Measurements from ENCODE around the gene HOOK1. TPM values are rescaled to one million over a fixed set of nuclear protein-coding genes. Genes with fewer than 3 reads are reported as not detected.

Gene HOOK1
- total and polyA plus RNA-seq, 4 donors = 4.1 to 35.5 (median 12.7) TPM

- Histone ChIP-seq H3K36me3 (ENCODE audit: control insufficient read depth in 4 of 4, insufficient read depth in 4 of 4, low read length in 4 of 4) (no peaks in the 10 kb centered on the region), H3K9ac (ENCODE audit: insufficient read depth in 1 of 2, low read length in 2 of 2) (no peak overlapping the region), H3K27ac (ENCODE audit: low read depth in 1 of 2, low read length in 1 of 2) (no peak overlapping the region), H3K27me3 (ENCODE audit: control insufficient read depth in 3 of 3, insufficient read depth in 3 of 3, low read length in 2 of 3) (peaks cover 0 to 3% (median 0%) of the 10 kb centered on the region in 3 donors), H3K4me1 (ENCODE audit: control insufficient read depth in 5 of 5, insufficient read depth in 5 of 5, low read length in 5 of 5) (no peaks in the 10 kb centered on the region), H3K4me3 (no peak overlapping the region), H3K9me3 (ENCODE audit: control insufficient read depth in 4 of 4, insufficient read depth in 3 of 4, low read length in 3 of 4) (no peaks in the 10 kb centered on the region)
- no peak for TF ChIP-seq CTCF (IDR thresholded peaks at IDR 0.05; ENCODE audit: control extremely low read depth, extremely low read depth)
- ATAC-seq (ENCODE audit: insufficient read depth, low FRiP score) (no peak), DNase-seq (no peak)
Observed at GRCh38 chr1:59804301-59804700, 10.4 kb upstream of the HOOK1 start.

- Histone ChIP-seq H3K4me1 (ENCODE audit: control insufficient read depth in 5 of 5, insufficient read depth in 5 of 5, low read length in 5 of 5) (no peaks in the 10 kb centered on the region), H3K27ac (ENCODE audit: low read depth in 1 of 2, low read length in 1 of 2) (no peak overlapping the region), H3K9me3 (ENCODE audit: control insufficient read depth in 4 of 4, insufficient read depth in 3 of 4, low read length in 3 of 4) (no peaks in the 10 kb centered on the region), H3K36me3 (ENCODE audit: control insufficient read depth in 4 of 4, insufficient read depth in 4 of 4, low read length in 4 of 4) (no peaks in the 10 kb centered on the region), H3K27me3 (ENCODE audit: control insufficient read depth in 3 of 3, insufficient read depth in 3 of 3, low read length in 2 of 3) (peaks cover 0 to 5% (median 3%) of the 10 kb centered on the region in 3 donors), H3K9ac (ENCODE audit: insufficient read depth in 1 of 2, low read length in 2 of 2) (no peak overlapping the region), H3K4me3 (no peak overlapping the region)
- no peak for DNase-seq
- no peak for ATAC-seq (ENCODE audit: insufficient read depth, low FRiP score)
- TF ChIP-seq CTCF (IDR thresholded peaks at IDR 0.05; ENCODE audit: control extremely low read depth, extremely low read depth) = no peak
Observed at GRCh38 chr1:59805554-59805953, 9.2 kb upstream of the HOOK1 start.

- Histone ChIP-seq H3K4me1 (ENCODE audit: control insufficient read depth in 5 of 5, insufficient read depth in 5 of 5, low read length in 5 of 5) (peaks cover 0 to 4% (median 3%) of the 10 kb centered on the region in 5 donors), H3K9ac (ENCODE audit: insufficient read depth in 1 of 2, low read length in 2 of 2) (no peak overlapping the region), H3K36me3 (ENCODE audit: control insufficient read depth in 4 of 4, insufficient read depth in 4 of 4, low read length in 4 of 4) (no peaks in the 10 kb centered on the region), H3K4me3 (no peak overlapping the region), H3K27ac (ENCODE audit: low read depth in 1 of 2, low read length in 1 of 2) (no peak overlapping the region), H3K9me3 (ENCODE audit: control insufficient read depth in 4 of 4, insufficient read depth in 3 of 4, low read length in 3 of 4) (no peaks in the 10 kb centered on the region), H3K27me3 (ENCODE audit: control insufficient read depth in 3 of 3, insufficient read depth in 3 of 3, low read length in 2 of 3) (peaks cover 0 to 41% (median 41%) of the 10 kb centered on the region in 3 donors)
- DNase-seq (peak; percentile 77 to 91 (median 90)), ATAC-seq (ENCODE audit: insufficient read depth, low FRiP score) (peak; percentile 95)
- TF ChIP-seq CTCF (IDR thresholded peaks at IDR 0.05; ENCODE audit: control extremely low read depth, extremely low read depth) = no peak
- 8% methylated on average over 43 to 50 of the region's 50 CpGs for WGBS, 2 donors
Observed at GRCh38 chr1:59814180-59814900, 409 bp upstream of the HOOK1 start.

- peak in 1 of 3 donors; percentile 4 for DNase-seq
- 52 to 70% methylated on average over 3 of the region's 3 CpGs for WGBS, 2 donors
Observed at GRCh38 chr1:59815892-59816291, 1.1 kb downstream of the HOOK1 start.

More at GRCh38 chr1:59815892-59816291, 1.1 kb downstream of the HOOK1 start:
- H3K9ac ChIP-seq (ENCODE audit: insufficient read depth in 1 of 2, low read length in 2 of 2) = no peak overlapping the region
- no peak overlapping the region for H3K27ac ChIP-seq (ENCODE audit: low read depth in 1 of 2, low read length in 1 of 2)
- H3K27me3 ChIP-seq (ENCODE audit: control insufficient read depth in 3 of 3, insufficient read depth in 3 of 3, low read length in 2 of 3) = peaks cover 0 to 41% (median 37%) of the 10 kb centered on the region in 3 donors
- TF ChIP-seq CTCF (IDR thresholded peaks at IDR 0.05; ENCODE audit: control extremely low read depth, extremely low read depth) = no peak
- H3K4me1 ChIP-seq (ENCODE audit: control insufficient read depth in 5 of 5, insufficient read depth in 5 of 5, low read length in 5 of 5) = peaks cover 0 to 7% (median 3%) of the 10 kb centered on the region in 5 donors
- ATAC-seq (ENCODE audit: insufficient read depth, low FRiP score) = no peak
- no peaks in the 10 kb centered on the region for H3K36me3 ChIP-seq (ENCODE audit: control insufficient read depth in 4 of 4, insufficient read depth in 4 of 4, low read length in 4 of 4)
- no peak overlapping the region for H3K4me3 ChIP-seq
- H3K9me3 ChIP-seq (ENCODE audit: control insufficient read depth in 4 of 4, insufficient read depth in 3 of 4, low read length in 3 of 4) = no peaks in the 10 kb centered on the region
